Activated T-helper 1 cell treated with Interleukin-2 at 50 U/mL for 16 hours (primary cell): ENCODE data around the gene PRKN.

ENCODE experiments used
- DNase-seq: peaks from one replicate; pipeline ENCODE4 v3.0.0-alpha.2; 2020; ENCODE audit warnings: low read depth

The PRKN gene

DNA sequence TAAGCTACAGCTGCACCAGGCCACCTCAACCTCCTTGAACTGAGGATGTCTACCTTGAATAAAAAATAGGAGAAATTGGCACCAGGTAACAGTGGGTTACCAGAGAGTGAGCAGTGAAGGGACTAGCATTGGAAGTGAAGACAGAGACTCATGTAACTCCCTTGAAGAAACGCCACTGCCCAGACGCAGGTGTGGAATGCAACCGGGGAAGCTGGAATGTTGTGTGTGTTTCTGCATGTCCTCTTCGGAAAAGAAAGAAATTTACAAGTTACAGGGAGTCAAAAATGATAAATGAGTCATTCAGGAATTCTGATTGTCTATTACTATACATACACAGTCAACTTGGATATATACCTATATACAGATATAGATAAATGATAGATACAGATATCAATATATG, 939.0 kb downstream of the PRKN start:
- DNase-seq: no peak

DNA sequence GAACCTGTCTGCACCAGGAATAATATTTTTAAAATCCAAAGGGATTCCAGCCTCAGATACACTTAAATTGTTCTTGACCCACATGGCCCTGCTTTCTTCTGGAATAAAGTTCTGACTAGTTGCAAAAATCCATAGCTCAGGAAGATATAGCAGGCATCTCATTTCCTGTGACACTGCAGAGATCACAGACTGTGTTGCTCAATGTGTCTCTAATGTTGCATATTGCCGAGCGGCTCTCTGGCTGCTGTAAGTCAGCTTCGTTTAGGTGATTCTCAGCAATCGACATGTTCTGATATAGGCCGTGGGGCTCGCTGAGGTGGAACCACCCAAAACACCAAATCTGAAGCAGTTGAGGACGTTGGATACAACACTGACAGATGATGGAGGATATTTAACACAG, 955.4 kb downstream of the PRKN start:
- DNase-seq: no peak

DNA sequence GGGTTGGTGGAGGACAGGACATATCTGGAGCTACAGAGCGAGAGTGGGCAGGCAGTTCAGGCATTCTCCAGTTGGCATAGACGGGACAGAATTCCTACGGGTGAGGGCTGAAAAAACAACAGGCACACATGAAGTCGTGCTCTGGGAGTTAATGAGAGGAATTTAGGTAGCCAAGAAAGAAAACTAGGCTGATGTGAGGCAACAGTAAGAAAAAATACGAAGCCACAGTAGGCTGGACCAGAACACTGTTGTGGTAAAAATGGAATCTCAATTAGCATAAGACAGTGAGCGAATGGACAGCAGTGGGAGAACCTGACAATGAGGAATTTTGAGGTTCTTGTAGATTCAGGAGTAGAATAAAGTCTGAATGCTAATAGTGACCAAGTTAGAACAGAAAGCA, 965.6 kb downstream of the PRKN start:
- DNase-seq: no peak

- no peak for DNase-seq
These were observed 972.5 kb downstream of the PRKN start for GRCh38 chr6:161755080-161755479.

- DNase-seq: no peak
These were observed 976.9 kb downstream of the PRKN start for GRCh38 chr6:161750686-161751085.

- DNase-seq: no peak
These were observed 978.0 kb downstream of the PRKN start for GRCh38 chr6:161749576-161749975.

DNA sequence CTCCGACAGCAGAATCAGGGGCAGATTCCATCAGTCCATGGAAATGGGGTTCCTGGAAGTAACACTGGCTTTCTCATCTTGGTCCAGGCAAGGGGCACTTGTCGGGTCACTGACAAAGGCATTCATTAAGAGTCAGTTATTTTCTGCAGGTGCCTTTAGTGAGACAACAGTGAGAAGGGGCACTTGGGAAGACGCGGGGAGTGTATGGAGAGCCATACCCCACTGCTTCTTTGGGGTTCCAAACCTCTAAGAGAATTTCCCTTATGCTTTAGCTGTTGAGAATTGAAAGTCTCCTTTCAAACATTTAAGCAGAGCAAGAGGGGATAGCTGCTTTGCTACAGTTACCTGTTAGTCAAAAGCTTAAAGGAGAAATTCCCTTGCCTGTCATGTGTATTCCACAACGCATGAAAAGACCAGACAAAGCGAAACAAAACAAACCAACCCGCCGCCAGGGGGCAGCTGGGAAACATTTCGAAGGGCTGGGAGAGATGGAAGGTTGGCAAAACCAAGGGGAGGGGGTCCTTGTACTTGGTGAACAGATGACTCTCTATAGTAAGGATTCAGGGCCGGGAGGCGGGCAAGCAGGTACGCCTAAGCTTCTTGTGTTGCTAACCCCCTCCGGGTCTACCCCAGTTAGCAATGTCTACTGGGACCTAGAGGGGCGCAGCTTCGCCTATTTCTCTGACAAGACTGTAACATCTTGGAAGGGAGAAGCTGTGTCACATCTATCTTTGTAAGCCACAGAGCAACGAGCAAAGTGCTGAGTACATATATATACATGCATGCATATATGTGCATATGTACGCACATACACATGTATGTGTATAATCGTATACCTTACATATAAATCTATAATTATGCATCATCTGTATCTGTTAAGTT, 978.8 kb downstream of the PRKN start:
- no peak for DNase-seq

DNA sequence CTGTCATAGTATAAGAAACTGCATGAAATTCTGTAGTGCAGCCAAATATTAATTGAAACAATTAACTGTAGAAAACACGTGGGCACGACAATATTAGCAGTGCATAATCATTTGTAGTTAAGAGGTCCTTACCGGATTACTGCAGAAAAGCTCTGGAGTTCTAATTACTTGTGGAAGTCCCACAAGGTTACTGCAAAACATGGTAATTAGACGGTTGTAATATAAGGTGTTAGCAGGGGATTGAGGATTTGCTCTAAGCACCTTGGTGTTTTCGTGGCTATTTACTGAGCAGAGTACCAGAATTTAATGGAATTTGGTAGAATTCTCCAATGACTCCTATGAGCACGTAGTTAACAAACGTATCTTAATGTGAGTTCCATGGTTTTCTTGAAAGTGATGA, 980.1 kb downstream of the PRKN start:
- no peak for DNase-seq

- DNase-seq: no peak
These were observed 981.9 kb downstream of the PRKN start for GRCh38 chr6:161745594-161746141.

- DNase-seq: no peak
These were observed 982.4 kb downstream of the PRKN start for GRCh38 chr6:161745128-161745527.

- no peak for DNase-seq
These were observed 983.1 kb downstream of the PRKN start for GRCh38 chr6:161744211-161745067.

GRCh38 chr6:161743509-161744178, 983.9 kb downstream of the PRKN start:
- DNase-seq: no peak

DNA sequence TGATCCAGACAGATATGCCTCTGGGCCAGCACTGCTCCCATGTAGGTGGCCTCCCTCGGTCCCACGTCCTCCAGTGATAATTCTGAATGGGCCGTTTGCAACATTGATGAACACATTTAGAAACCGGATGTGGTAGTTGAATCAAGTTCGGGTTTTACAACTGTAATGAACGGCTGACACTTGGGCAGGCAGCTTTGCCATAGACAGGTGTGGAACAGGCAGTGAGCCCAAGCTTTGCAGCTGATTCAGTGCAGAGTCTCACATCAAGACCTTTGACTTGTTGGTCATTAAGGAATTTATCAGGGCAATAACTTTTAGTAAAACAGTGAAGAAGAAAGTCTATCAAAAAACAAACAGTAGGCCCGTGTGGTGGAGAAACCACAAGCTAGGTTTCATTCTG, 987.1 kb downstream of the PRKN start:
- DNase-seq: no peak

- no peak for DNase-seq
These were observed 990.7 kb downstream of the PRKN start for GRCh38 chr6:161736781-161737292.

DNA sequence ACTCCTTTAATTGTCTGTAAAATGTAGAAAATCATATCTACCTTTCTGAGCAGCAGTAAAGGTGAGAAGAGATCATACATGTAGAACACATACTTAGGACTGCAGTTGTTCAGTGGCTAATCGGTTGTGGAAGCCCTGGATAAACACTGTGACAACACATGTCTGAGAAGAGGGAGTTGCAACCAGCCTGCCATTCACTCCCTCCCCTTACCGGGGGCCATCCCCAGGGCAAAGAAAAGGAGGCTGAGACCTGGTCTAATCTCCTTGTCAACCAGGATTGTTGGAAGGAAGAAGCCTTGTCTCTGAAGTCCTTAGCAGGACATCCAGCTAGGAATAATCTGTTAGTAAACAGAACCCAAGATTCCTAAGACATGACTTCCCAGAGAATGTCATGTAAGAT, 991.2 kb downstream of the PRKN start:
- DNase-seq: no peak

- DNase-seq: no peak
These were observed 995.0 kb downstream of the PRKN start for GRCh38 chr6:161732594-161732993.

GRCh38 chr6:161727083-161727833, 1000.3 kb downstream of the PRKN start:
- DNase-seq: no peak

GRCh38 chr6:161722394-161722793, 1005.2 kb downstream of the PRKN start:
- no peak for DNase-seq

- no peak for DNase-seq
These were observed 1006.1 kb downstream of the PRKN start for GRCh38 chr6:161721511-161721910.

GRCh38 chr6:161716176-161716575, 1011.4 kb downstream of the PRKN start:
- no peak for DNase-seq

DNA sequence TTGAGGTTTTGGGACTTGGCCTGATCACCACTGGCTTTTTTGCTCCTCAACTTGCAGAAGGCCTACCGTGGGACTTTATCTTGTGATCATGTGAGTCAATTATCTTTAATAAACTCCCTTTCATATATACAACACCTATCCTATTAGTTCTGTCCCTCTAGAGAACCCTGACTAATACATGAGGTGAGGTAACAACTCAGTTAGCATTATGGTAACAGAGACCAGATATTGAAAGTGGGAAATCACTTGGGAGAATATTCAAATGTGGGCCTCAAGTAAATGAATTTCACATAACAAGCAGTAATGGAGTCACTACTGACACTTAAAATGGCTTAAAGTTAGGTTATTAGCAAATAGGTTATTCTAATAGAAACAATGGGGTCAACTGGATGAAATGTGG, 1015.6 kb downstream of the PRKN start:
- DNase-seq: no peak
